GM12878 (cell line): ENCODE results near the gene ARRB2. TPM values are rescaled to one million over a fixed set of nuclear protein-coding genes. Genes with fewer than 3 reads are reported as not detected.

ENCODE experiments used
- ATAC-seq: fragments of 200-7000 bp; cut with Tn5 transposase; 3 replicates; pipeline ENCODE4 v1.9.1; 2020; ENCODE audit warnings: mild to moderate bottlenecking, moderate library complexity
- BruUV-seq: library from RNA; stranded (reverse); fragments of 400-500 nt; replicated peaks from 2 replicates; lab custom pipeline; 2021; lab: Mats Ljungman, UMichigan
- CTCF ChIA-PET: fragments of 300-600 bp; sonication (Branson Sonifier 250); formaldehyde crosslinking; extraction: SDS; loops from one replicate; lab custom pipeline; 2021; ENCODE audit warnings: inconsistent platforms; lab: Yijun Ruan, JAX
- POLR2A ChIA-PET: fragments of 350-600 bp; formaldehyde crosslinking; extraction: SDS; loops from one replicate; lab custom pipeline; 2021; ENCODE audit warnings: inconsistent platforms; lab: Charles Lee
- RAD21 ChIA-PET: fragments of 300-600 bp; sonication (Branson Sonifier 250); formaldehyde crosslinking; loops from one replicate; lab custom pipeline; 2023; ENCODE audit warnings: antibody characterized with exemption; ENCODE audit not compliant: unreplicated experiment; lab: Charles Lee
- SMC1A ChIA-PET: fragments of 300-600 bp; sonication (Branson Sonifier 250); formaldehyde crosslinking; loops from one replicate; lab custom pipeline; 2023; ENCODE audit not compliant: unreplicated experiment, uncharacterized antibody; lab: Charles Lee
- DNase-seq: peaks from one replicate; pipeline ENCODE4 v3.0.0-alpha.2; 2011; ENCODE audit warnings: low read depth, low spot score
- FAIRE-seq: peaks from 3 replicates; lab custom pipeline; 2011; peaks lifted over from hg19 to GRCh38; lab: Jason Lieb, UNC
- H2AFZ ChIP-seq: 2 replicates; pipeline ENCODE4 v1.6.0; 2011; ENCODE audit warnings: low read depth, low read length, control low read depth; ENCODE audit not compliant: control insufficient read depth
- H3K27ac ChIP-seq: 2 replicates; pipeline ENCODE4 v1.5.1; 2011; ENCODE audit warnings: control low read depth; ENCODE audit not compliant: control insufficient read depth, insufficient read depth
- H3K27me3 ChIP-seq, 2 experiments: replicated peaks in 1 of 2; 2 replicates each; pipeline versions ENCODE4 v1.6.0 to v1.6.1; 2011; ENCODE audit warnings: low read length in 1 of 2; ENCODE audit not compliant: control insufficient read depth in 2 of 2, insufficient read depth in 2 of 2
- H3K36me3 ChIP-seq, 2 experiments: 2 replicates each; pipeline ENCODE4 v1.5.1; 2011; ENCODE audit warnings: low read length in 1 of 2; ENCODE audit not compliant: control insufficient read depth in 2 of 2, insufficient read depth in 2 of 2
- H3K4me1 ChIP-seq: 2 replicates; pipeline ENCODE4 v1.6.1; 2011; ENCODE audit warnings: mild to moderate bottlenecking, low read length, moderate library complexity, mixed read lengths; ENCODE audit not compliant: control insufficient read depth, insufficient read depth
- H3K4me2 ChIP-seq: 2 replicates; pipeline ENCODE4 v1.6.0; 2011; ENCODE audit warnings: control low read depth; ENCODE audit not compliant: control insufficient read depth, insufficient read depth
- H3K4me3 ChIP-seq: fragments of 200-600 bp; sonication (generic); 2 replicates; pipeline ENCODE4 v1.5.1; 2016
- H3K79me2 ChIP-seq: 2 replicates; pipeline ENCODE4 v1.6.0; 2011; ENCODE audit warnings: low read length; ENCODE audit not compliant: control insufficient read depth, insufficient read depth
- H3K9ac ChIP-seq: 2 replicates; pipeline ENCODE4 v1.8.0; 2011; ENCODE audit warnings: low read length, control low read depth, mixed read lengths; ENCODE audit not compliant: control insufficient read depth, insufficient read depth
- H3K9me3 ChIP-seq: replicated peaks from 3 replicates; pipeline ENCODE4 v1.5.1; 2011; ENCODE audit warnings: mild to moderate bottlenecking, low read length; ENCODE audit not compliant: control insufficient read depth, insufficient read depth
- H4K20me1 ChIP-seq: 2 replicates; pipeline ENCODE4 v1.6.0; 2011; ENCODE audit not compliant: control insufficient read depth, insufficient read depth
- ASH2L ChIP-seq: fragments of 300-600, 200-600 bp; sonication (generic); IDR thresholded peaks from 2 replicates; pipeline ENCODE4 v1.6.1; 2017; ENCODE audit warnings: low read depth, mild to moderate bottlenecking, borderline replicate concordance
- BCL11A ChIP-seq: IDR thresholded peaks from 2 replicates; pipeline ENCODE4 v1.6.1; 2011; ENCODE audit warnings: low read depth, low read length
- BRCA1 ChIP-seq: IDR thresholded peaks from 2 replicates; pipeline ENCODE4 v1.6.1; 2011; ENCODE audit warnings: low read depth, low read length, improper control_type of control experiment
- CBFB ChIP-seq: IDR thresholded peaks from 2 replicates; pipeline ENCODE4 v1.6.1; 2016; ENCODE audit warnings: antibody characterized with exemption, low read depth
- CREB1 ChIP-seq: IDR thresholded peaks from 2 replicates; pipeline ENCODE4 v1.6.1; 2012; ENCODE audit warnings: low read depth, mild to moderate bottlenecking, inconsistent platforms
- EED ChIP-seq: sonication (generic); IDR thresholded peaks from 2 replicates; pipeline ENCODE4 v1.6.1; 2016; ENCODE audit warnings: antibody characterized with exemption, low read depth
- GATAD2B ChIP-seq: fragments of 450-650 bp; conservative IDR thresholded peaks from 2 replicates; pipeline ENCODE4 v1.6.1; 2017; ENCODE audit warnings: low read depth, mild to moderate bottlenecking, moderate library complexity
- HDAC6 ChIP-seq: fragments of 200-600 bp; sonication (generic); IDR thresholded peaks from one replicate; pipeline ENCODE4 v1.8.0; 2017; ENCODE audit warnings: antibody characterized with exemption; ENCODE audit not compliant: unreplicated experiment
- IRF5 ChIP-seq: fragments of 450-650 bp; IDR thresholded peaks from 2 replicates; pipeline ENCODE4 v1.6.1; 2017; ENCODE audit warnings: borderline replicate concordance
- KDM1A ChIP-seq: fragments of 200-600 bp; sonication (generic); IDR thresholded peaks from 2 replicates; pipeline ENCODE4 v1.6.1; 2016; ENCODE audit warnings: borderline replicate concordance
- KLF5 ChIP-seq: fragments of 450-650 bp; IDR thresholded peaks from 2 replicates; pipeline ENCODE4 v1.6.1; 2014; ENCODE audit warnings: mild to moderate bottlenecking; ENCODE audit not compliant: partially characterized antibody
- NFYA ChIP-seq: IDR thresholded peaks from 2 replicates; pipeline ENCODE4 v1.6.1; 2011; ENCODE audit warnings: low read depth, mild to moderate bottlenecking, low read length, improper control_type of control experiment, borderline replicate concordance
- NR2C2 ChIP-seq: IDR thresholded peaks from 2 replicates; pipeline ENCODE4 v1.6.1; 2011; ENCODE audit warnings: borderline replicate concordance, low read depth; ENCODE audit not compliant: control insufficient read depth, insufficient read length
- PAX5 ChIP-seq: IDR thresholded peaks from 2 replicates; pipeline ENCODE4 v1.6.1; 2011; ENCODE audit warnings: low read depth, low read length, borderline replicate concordance
- PBX3 ChIP-seq: IDR thresholded peaks from 2 replicates; pipeline ENCODE4 v1.6.1; 2011; ENCODE audit warnings: mild to moderate bottlenecking, low read depth, low read length, moderate library complexity; ENCODE audit not compliant: insufficient replicate concordance
- RBBP5 ChIP-seq: fragments of 200-600 bp; sonication (generic); conservative IDR thresholded peaks from 2 replicates; pipeline ENCODE4 v1.6.1; 2016
- RELA ChIP-seq: fragments of 450-650 bp; IDR thresholded peaks from 2 replicates; pipeline ENCODE4 v1.8.0; 2014; ENCODE audit warnings: borderline replicate concordance; ENCODE audit not compliant: partially characterized antibody
- REST ChIP-seq: IDR thresholded peaks from 2 replicates; pipeline ENCODE4 v1.6.1; 2012; ENCODE audit warnings: mild to moderate bottlenecking, low read depth, low read length
- SREBF2 ChIP-seq: IDR thresholded peaks from 2 replicates; pipeline ENCODE4 v1.6.1; 2012; ENCODE audit warnings: mild to moderate bottlenecking, low read length
- ZBED1 ChIP-seq: IDR thresholded peaks from 2 replicates; pipeline ENCODE4 v1.6.1; 2016; ENCODE audit warnings: borderline replicate concordance
- WGBS: methylation state at CpG from one replicate; pipeline ENCODE4 v1.1.6; 2016; ENCODE audit warnings: low lambda C conversion rate; ENCODE audit not compliant: insufficient replicate concordance, insufficient coverage; ENCODE audit errors: missing lambda C conversion rate; 5-methylcytosine and 5-hydroxymethylcytosine counted together
- in situ Hi-C: fragments of 300-500 bp; cut with MboI; formaldehyde crosslinking; loops from 9 replicates; pipeline ENCODE4 v1.14.3; 2018; ENCODE audit warnings: mixed read lengths
- intact Hi-C: fragments of 100-400 bp; cut with micrococcal nuclease; formaldehyde crosslinking; loops from one replicate; pipeline ENCODE4 v1.14.2; 2022; ENCODE audit not compliant: unreplicated experiment
- polyA plus RNA-seq, 11 experiments: library from polyadenylated mRNA; depleted of rRNA in 4 of 11; unstranded in 6 of 11; stranded (reverse) in 5 of 11; fragments of >200 nt; fragmentation: Nextera tagmentation in 4 of 11; fragmentation: Illumina TruSeq in 1 of 11; extraction: Ambion mirVana in 4 of 11; extraction: Trizol in 1 of 11; gene quantifications; 1 replicate in 1 of 11; 2 replicates in 10 of 11; pipeline versions ENCODE4 v1.2.1 to v1.2.3, GENCODE V29; 2011 to 2016; ENCODE audit warnings: inconsistent platforms in 2 of 11, missing spikeins in 2 of 11, low read depth in 1 of 11
- total RNA-seq, 4 experiments: library from RNA; depleted of rRNA in 3 of 4; stranded (reverse); fragments of >200 nt in 3 of 4; fragmentation: Illumina TruSeq in 1 of 4; extraction: Trizol in 1 of 4; gene quantifications; 2 replicates each; pipeline versions ENCODE4 v1.2.1 to v1.2.3, GENCODE V29; 2013 to 2021

The ARRB2 gene
- total and polyA plus RNA-seq, 10 of the 15 experiments (the other 5 are each of a cell fraction or from before 2014, with no cell fraction given) = 6.5 to 75.2 (median 43.1) TPM

GRCh38 chr17:4742133-4742532, 31.7 kb downstream of the ARRB2 start:
- 61% methylated on average over 9 of the region's 9 CpGs for WGBS
- Histone ChIP-seq H4K20me1 (no peaks in the 10 kb centered on the region), H3K27ac (no peak overlapping the region), H3K27me3 (peaks cover 9 to 15% of the 10 kb centered on the region in 2 experiments), H3K36me3 (no peaks in the 10 kb centered on the region), H3K4me1 (peaks cover 3% of the 10 kb centered on the region; the same call in 1 of the 2 replicates), H3K4me2 (no peak overlapping the region), H2AFZ (no peak overlapping the region), H3K4me3 (no peak overlapping the region), H3K9ac (no peak overlapping the region), H3K79me2 (no peaks in the 10 kb centered on the region), H3K9me3 (no peaks in the 10 kb centered on the region)
- ATAC-seq (no peak), FAIRE-seq (no peak), DNase-seq (no peak)
- TF ChIP-seq SREBF2 = no peak
- TF ChIP-seq CREB1 = no peak
- no peak for TF ChIP-seq PAX5
- no peak for TF ChIP-seq ASH2L
- no peak for TF ChIP-seq RBBP5
- no peak for TF ChIP-seq IRF5
- no peak for TF ChIP-seq NR2C2
- no peak for TF ChIP-seq EED
- TF ChIP-seq RELA = no peak
- no peak for TF ChIP-seq HDAC6
- TF ChIP-seq NFYA = no peak
- no peak for TF ChIP-seq CBFB
- TF ChIP-seq KLF5 = no peak
- no peak for TF ChIP-seq ZBED1
- no peak for TF ChIP-seq REST
- no peak for TF ChIP-seq PBX3
- no peak for TF ChIP-seq BCL11A
- no peak for TF ChIP-seq BRCA1
- TF ChIP-seq KDM1A = no peak
- TF ChIP-seq GATAD2B = no peak
- BruUV-seq = no TSS peak
- ChIA-PET CTCF (no interaction called here), POLR2A (no interaction called here), SMC1A (no interaction called here), RAD21 (no interaction called here)
- in situ Hi-C loops (no loop called here), intact Hi-C loops (no loop called here)
